COLO668 (cell line): ENCODE measurements around the gene GATD1.

Experiments
- DNase-seq: peaks from one replicate; lab custom pipeline; 2025; ENCODE audit not compliant: unreplicated experiment; lab: John Stamatoyannopoulos, UW

The GATD1 gene

DNA sequence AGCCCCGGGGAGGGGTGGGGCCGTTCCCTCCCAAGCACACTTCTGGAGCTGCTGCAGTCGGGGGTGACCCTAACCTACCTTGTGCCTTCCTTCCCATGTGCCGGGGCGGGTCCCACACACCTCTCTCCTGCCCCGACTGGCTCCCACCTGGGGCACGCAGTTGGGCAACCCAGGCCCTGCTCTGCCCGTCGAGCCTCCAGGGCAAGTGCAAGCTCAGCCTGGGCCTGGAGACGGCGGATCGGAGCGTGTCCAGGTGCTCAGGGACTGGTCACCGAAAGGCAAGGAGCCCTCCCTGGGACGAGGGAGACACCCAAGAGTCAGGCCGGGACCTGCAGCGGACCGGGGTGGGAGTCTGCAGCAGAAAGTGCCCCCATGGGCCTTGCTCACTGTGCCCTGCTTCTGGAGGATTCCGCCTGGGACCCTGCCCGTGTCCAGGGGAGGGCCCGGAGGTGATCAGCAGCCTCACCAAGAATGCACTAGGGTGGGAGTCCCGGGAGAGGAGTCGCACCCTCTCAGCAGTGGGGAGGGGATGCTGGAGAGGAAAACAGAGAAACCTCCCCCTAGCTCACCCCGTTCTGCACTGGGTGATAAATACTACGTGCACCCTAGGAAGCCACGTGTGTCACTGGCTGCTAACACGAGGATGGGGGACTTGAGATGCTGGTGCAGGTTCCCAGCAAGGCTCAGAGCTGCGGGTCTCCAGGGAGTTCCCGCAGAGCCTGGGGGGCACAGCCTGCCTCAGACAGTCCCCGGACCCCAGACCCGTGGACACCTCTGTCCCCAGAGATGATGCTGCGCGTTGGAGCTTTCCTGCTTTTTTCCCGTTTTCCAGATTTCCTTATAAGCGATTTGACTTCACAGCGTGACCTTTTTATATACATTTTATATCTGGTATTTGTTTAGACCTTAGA, 5.2 kb upstream of the GATD1 start:
- DNase-seq: no peak

DNA sequence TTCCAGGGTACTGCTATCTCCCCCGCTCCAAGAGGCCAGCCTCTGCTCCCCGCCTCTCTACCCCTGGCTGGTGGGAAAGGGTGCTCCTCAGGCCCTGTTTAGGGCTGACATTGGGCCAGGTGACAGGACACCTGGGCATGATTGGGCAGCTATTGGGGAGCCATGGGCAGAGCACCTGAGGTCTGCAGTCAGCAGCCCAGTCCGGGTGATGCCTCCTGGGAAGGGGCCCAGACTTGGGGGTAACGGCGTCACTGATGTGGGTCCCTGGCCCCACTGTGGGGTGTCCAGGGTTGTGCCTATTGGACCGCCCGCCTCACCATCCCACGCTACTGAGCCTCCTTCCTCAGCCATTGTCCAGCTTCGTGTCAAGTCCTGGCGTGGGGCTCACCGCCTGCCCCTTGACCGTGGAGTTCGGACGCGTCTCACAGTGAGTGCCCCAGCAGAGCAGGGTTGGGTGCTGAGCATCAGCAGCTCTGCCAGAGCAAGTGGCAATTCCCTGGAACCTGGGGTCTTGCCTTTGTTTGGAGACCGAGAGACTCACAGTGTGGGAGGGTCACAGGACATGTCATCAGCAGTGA, 2.8 kb upstream of the GATD1 start:
- DNase-seq: no peak

DNA sequence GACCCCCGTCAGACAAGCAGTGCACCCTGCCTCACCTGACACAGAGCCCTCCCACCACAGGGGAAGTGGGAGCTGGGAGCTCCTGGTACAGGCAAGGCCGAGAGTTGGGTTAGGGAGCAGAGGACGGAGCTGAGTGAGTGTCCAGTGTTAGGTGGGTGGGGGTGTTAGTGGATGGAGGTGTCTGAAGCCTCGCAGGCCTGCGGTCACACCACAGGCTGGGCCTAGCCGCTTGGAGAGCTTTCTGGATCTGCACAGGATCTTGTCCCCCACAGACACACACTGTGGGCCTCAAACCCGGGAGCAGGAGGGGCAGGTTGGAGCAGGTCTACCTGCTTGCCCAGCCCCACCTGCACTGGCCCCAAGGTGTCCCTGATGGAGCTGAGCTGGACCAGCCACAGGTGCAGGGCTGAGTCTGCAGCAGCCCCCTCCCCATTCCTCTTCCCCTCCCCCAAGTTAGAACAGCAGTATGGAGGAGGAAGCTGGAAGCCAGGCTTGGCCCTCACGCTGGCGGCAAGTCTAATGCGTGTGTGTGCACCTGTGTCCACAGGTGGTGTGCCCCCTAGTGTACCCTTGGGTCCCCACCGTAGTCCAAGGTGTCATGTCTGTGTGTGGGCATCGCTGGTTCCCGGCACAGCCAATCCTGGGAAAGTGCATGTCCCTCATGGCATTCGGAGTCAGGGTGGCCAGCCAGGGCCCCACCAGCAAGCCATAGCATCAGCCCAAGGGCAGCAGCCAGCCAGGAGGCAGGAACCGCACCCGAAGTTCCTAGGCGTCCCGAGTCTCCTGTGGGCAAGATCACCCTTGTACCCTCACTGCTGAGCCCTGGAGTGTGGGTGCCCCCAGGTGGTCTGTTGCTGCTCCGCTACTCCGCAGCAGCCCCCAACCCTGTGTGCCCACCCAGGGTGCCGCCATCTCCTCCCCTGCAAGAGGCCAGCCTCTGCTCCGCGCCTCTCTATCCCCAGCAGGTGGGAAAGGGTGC, 2.0 kb upstream of the GATD1 start:
- DNase-seq: no peak

DNA sequence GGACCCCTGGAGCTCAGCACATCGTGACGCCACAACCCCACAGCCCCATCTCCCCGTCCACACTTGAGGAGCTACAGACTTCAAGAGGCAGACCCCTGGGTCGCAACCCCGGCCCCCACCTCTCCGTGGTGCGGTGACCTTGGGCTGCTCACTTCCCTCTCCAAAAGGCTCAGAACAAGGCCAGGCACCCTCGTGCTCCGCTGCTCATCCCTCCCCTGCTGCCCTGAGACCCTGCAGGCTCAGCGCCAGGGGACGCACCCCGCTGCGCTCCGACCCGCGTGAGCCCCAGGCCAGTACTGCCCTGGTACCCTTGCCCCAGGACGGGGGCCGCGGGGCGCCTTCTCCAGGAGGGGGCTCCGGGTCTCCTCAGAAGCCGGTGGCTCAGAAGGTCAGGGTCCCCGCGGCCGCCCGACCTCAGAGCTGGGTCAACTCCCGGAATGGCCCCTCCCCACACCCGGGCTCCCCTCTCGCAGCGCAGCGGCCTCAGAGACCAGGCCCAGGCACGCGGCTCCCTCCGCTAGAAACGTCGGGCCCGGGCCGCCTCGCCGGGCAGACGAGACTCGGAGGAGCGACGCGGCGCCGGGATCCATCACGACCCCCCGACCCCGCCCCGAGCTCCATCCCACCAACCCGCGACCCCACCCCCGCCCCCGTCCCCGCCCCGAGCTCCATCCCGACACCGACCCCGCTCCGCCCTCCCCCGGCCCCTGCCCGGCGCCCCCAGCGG, 563 bp downstream of the GATD1 start:
- DNase-seq: peak; percentile 35

DNA sequence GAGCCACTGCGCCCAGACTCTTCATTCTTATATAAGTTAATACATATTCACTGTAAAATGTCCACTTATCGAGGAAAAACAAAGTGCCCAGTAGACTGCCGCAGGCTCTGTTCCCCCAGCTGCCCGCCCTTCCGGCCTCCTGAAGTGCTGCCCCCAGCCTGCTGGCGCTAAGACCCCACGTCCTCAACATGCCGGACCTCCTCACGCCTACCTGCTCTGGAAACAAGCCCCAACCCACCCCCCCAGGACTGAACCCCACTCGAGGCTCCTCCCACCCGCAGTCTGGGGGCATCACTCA, 1.1 kb downstream of the GATD1 start:
- no peak for DNase-seq

- no peak for DNase-seq
Measured at GRCh38 chr11:774873-775592, 2.3 kb downstream of the GATD1 start.

DNA sequence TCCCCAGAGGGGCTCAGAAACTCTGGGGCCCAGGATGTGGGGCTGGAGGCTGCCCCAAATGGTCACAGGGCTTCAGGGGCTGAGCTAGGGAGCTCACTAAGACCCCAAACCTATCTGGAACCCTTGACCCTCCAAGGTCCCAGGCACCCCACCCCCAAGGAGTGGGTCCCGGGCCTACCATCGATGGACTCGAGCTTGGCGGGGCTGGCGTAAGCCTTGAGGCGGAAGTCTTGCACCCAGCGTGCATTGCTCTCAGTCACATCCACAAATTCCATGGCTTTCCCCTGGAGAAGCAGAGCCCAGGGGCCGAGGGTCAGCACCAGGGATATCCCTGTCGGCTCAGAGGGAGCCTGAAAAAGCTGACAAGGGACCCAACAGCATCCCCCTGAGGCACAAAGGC, 3.5 kb downstream of the GATD1 start:
- no peak for DNase-seq

GRCh38 chr11:773425-773824, 3.9 kb downstream of the GATD1 start:
- no peak for DNase-seq

GRCh38 chr11:772429-773390, 4.6 kb downstream of the GATD1 start:
- no peak for DNase-seq

- no peak for DNase-seq
Measured at GRCh38 chr11:771617-772204, 5.6 kb downstream of the GATD1 start.

DNA sequence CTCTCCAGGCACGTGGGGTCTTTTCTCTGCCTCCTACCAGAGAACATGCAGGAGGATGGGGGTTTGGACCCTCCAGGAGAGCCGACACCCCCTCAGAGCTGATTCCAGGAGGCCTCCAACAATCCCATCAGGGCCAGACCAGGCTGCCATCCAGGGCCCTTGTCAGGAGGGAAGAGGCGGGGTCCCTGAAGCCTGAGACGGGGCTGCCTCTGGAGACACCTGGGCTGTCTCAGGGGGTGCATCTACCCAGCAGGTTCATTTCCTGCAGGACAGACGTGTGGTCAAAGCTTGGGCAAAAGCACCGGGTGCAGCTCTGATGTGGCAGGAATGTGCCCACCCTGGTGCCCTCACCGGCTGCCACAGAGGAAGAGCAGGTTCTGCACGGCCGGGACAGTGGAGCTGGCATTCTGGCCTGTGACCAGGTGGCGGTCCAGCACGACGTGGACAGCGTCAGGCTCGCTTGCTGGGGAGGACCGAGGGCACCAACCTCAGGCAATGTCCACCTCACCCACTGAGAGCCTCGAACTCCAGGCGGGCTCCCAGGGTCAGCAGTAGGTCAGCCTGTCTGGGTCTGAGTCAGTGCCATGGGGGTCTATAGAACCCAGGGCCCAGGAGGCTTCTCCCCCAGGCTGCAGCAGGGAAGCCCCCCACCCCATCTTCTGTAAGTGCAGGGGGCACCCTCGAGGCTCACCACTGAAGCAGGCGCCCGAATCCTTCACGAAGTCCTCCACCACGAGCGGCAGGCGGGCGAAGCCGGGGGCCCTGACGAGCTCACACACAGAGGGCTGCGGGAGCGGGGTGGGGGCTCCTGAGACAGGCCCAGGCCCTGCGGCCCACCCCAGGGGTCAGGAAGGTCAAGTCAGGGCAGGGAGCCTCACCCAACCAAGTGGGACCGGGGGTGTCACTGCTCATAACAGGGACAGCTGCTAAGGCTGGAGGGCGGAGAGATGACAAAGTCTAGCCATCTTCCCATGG, 6.4 kb downstream of the GATD1 start:
- DNase-seq: no peak

DNA sequence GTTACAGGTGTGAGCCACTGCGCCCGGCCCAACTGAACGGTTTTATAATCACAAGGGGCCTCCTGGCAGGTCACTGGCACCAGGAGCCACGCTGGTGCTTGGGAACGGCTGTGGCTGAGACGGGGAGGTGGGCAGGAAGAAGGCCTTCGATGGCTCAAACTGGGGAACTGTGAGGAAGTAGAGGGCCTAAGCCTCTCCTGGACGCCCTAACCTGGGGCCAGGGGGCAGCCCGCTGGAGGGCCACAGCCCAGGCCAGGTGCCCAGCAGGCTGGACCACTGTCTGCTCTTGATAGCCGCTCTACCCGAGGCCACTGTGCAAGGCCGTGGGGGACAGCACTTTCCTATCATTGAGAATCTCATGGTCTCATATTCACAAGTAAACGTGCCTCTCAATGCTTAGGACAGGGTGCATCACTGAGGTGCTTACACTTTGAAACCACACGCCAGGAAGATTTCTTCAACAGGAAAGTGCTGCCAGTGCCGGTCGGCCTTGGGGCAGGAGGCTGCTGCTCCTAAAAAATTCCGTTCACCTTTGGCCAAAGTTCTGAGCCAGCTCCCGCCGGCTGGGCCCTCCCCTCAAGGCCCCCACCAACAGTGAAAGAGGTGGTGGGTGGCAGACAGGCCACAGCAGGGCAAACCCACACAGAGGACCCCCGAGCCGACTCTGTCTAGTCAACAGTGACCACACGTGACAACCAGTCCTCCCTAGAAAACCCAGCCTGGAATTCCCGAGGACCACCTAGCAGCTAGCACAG, 7.2 kb downstream of the GATD1 start:
- no peak for DNase-seq

DNA sequence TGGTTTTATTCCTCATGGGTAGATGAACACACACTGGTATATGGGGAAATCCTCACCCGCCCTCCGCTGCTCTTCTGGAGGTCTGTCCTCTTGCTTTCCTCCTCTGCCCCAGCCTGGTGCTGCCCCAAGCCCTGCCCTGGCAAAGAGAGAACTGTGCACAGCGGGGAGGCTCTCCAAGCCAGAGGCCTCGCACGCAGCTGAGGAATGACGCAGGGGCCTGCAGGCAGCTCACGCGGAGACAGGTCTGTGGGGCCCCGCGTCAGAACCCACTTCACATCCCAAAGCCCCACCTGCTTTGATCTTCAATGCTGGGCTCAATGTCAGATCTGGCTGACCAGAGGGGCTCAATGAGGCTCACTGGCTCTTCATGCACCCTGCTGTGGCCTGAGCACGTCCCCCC, 10.0 kb downstream of the GATD1 start:
- DNase-seq: no peak

GRCh38 chr11:766936-767210, 10.4 kb downstream of the GATD1 start:
- DNase-seq: no peak

GRCh38 chr11:766106-766935, 11.0 kb downstream of the GATD1 start:
- no peak for DNase-seq

- DNase-seq: no peak
Measured at GRCh38 chr11:765802-766091, 11.5 kb downstream of the GATD1 start.
